Adipocyte (in vitro differentiated cells): ENCODE data around the gene EIF4E.

Experiments
- DNase-seq: peaks from one replicate; pipeline ENCODE4 v3.0.0-alpha.2; 2015; ENCODE audit warnings: low read depth
- H3K27me3 ChIP-seq: replicated peaks from 2 replicates; pipeline ENCODE4 v1.7.0; 2013; ENCODE audit warnings: mild to moderate bottlenecking, low read length, moderate library complexity; ENCODE audit not compliant: control insufficient read depth, insufficient read depth
- H3K36me3 ChIP-seq: 2 replicates; pipeline ENCODE4 v1.7.0; 2013; ENCODE audit warnings: low read length, mild to moderate bottlenecking, moderate library complexity; ENCODE audit not compliant: control insufficient read depth, insufficient read depth, severe bottlenecking
- H3K4me1 ChIP-seq: 2 replicates; pipeline ENCODE4 v1.7.0; 2013; ENCODE audit warnings: mild to moderate bottlenecking, low read length, moderate library complexity; ENCODE audit not compliant: control insufficient read depth, insufficient read depth
- H3K4me3 ChIP-seq: 2 replicates; pipeline ENCODE4 v1.7.0; 2013; ENCODE audit warnings: mild to moderate bottlenecking, low read length, moderate library complexity
- H3K9ac ChIP-seq: 2 replicates; pipeline ENCODE4 v1.7.0; 2013; ENCODE audit warnings: mild to moderate bottlenecking, low read length, moderate library complexity
- H3K9me3 ChIP-seq: 2 replicates; pipeline ENCODE4 v1.7.0; 2013; ENCODE audit warnings: mild to moderate bottlenecking, low read length, moderate library complexity; ENCODE audit not compliant: control insufficient read depth

The EIF4E gene

GRCh38 chr4:98928505-98929340 lies at the start of gene EIF4E:
Gene EIF4E, minus strand, starts transcription at chr4:98929133. Its CDS starts 21 bp downstream, at chr4:98929112.
- Histone ChIP-seq H3K9ac (peak within 1 kb of the TSS; percentile 97), H3K36me3 (peaks cover 8% of the 10 kb centered on the region), H3K4me1 (peaks cover 21% of the 10 kb centered on the region), H3K27me3 (no peaks in the 10 kb centered on the region), H3K4me3 (peak within 1 kb of the TSS; percentile 96), H3K9me3 (no peaks in the 10 kb centered on the region)
- DNase-seq: peak; percentile 99

- no peaks in the 10 kb centered on the region for H3K27me3 ChIP-seq
These were observed 48.6 kb upstream of the EIF4E start for GRCh38 chr4:98977557-98977956.

GRCh38 chr4:98976716-98977115 lies 47.8 kb upstream of the EIF4E start:
- H3K4me1 ChIP-seq: no peaks in the 10 kb centered on the region

More at GRCh38 chr4:98977557-98977956, 48.6 kb upstream of the EIF4E start:
- no peak overlapping the region for H3K9ac ChIP-seq
- no peak overlapping the region for H3K4me3 ChIP-seq
- no peaks in the 10 kb centered on the region for H3K4me1 ChIP-seq
- no peaks in the 10 kb centered on the region for H3K9me3 ChIP-seq
- H3K36me3 ChIP-seq: no peaks in the 10 kb centered on the region
- DNase-seq: no peak

GRCh38 chr4:98969878-98970785 lies 41.2 kb upstream of the EIF4E start:
- DNase-seq: peak; percentile 10
- Histone ChIP-seq H3K27me3 (no peaks in the 10 kb centered on the region), H3K36me3 (no peaks in the 10 kb centered on the region), H3K4me1 (no peaks in the 10 kb centered on the region), H3K4me3 (no peak overlapping the region), H3K9me3 (no peaks in the 10 kb centered on the region), H3K9ac (no peak overlapping the region)

More at GRCh38 chr4:98976716-98977115, 47.8 kb upstream of the EIF4E start:
- H3K9ac ChIP-seq: no peak overlapping the region
- H3K27me3 ChIP-seq: no peaks in the 10 kb centered on the region
- H3K4me3 ChIP-seq: no peak overlapping the region
- DNase-seq: peak; percentile 54
- H3K36me3 ChIP-seq: no peaks in the 10 kb centered on the region
- H3K9me3 ChIP-seq: no peaks in the 10 kb centered on the region

- Histone ChIP-seq H3K36me3 (no peaks in the 10 kb centered on the region), H3K27me3 (no peaks in the 10 kb centered on the region), H3K9me3 (no peaks in the 10 kb centered on the region), H3K4me3 (no peak overlapping the region), H3K9ac (no peak overlapping the region), H3K4me1 (peaks cover 15% of the 10 kb centered on the region)
- no peak for DNase-seq
These were observed 38.9 kb upstream of the EIF4E start for GRCh38 chr4:98967786-98968329.

GRCh38 chr4:98966926-98967325 lies 38.0 kb upstream of the EIF4E start:
- Histone ChIP-seq H3K4me3 (no peak overlapping the region), H3K9ac (no peak overlapping the region), H3K36me3 (no peaks in the 10 kb centered on the region), H3K27me3 (no peaks in the 10 kb centered on the region), H3K4me1 (peaks cover 15% of the 10 kb centered on the region), H3K9me3 (no peaks in the 10 kb centered on the region)
- no peak for DNase-seq

- Histone ChIP-seq H3K4me1 (peaks cover 15% of the 10 kb centered on the region), H3K4me3 (peak overlapping the region; percentile 28), H3K27me3 (no peaks in the 10 kb centered on the region), H3K9me3 (no peaks in the 10 kb centered on the region), H3K9ac (peak overlapping the region; percentile 8), H3K36me3 (no peaks in the 10 kb centered on the region)
- DNase-seq: no peak
These were observed 34.9 kb upstream of the EIF4E start for GRCh38 chr4:98963538-98964433.

- H3K9me3 ChIP-seq: no peaks in the 10 kb centered on the region
- peaks cover 15% of the 10 kb centered on the region for H3K4me1 ChIP-seq
- H3K36me3 ChIP-seq: no peaks in the 10 kb centered on the region
- no peak overlapping the region for H3K9ac ChIP-seq
- no peak overlapping the region for H3K4me3 ChIP-seq
- H3K27me3 ChIP-seq: no peaks in the 10 kb centered on the region
- no peak for DNase-seq
These were observed 32.8 kb upstream of the EIF4E start for GRCh38 chr4:98961770-98962169.

- H3K9ac ChIP-seq: no peak overlapping the region
- H3K9me3 ChIP-seq: no peaks in the 10 kb centered on the region
- peaks cover 13% of the 10 kb centered on the region for H3K4me1 ChIP-seq
- no peak for DNase-seq
- no peak overlapping the region for H3K4me3 ChIP-seq
- H3K36me3 ChIP-seq: no peaks in the 10 kb centered on the region
- H3K27me3 ChIP-seq: no peaks in the 10 kb centered on the region
These were observed 30.5 kb upstream of the EIF4E start for GRCh38 chr4:98959411-98959810.

GRCh38 chr4:98958065-98958464 lies 29.1 kb upstream of the EIF4E start:
- DNase-seq: no peak
- Histone ChIP-seq H3K36me3 (no peaks in the 10 kb centered on the region), H3K9me3 (no peaks in the 10 kb centered on the region), H3K27me3 (no peaks in the 10 kb centered on the region), H3K4me1 (no peaks in the 10 kb centered on the region), H3K9ac (no peak overlapping the region), H3K4me3 (no peak overlapping the region)
